Measurements from ENCODE around the gene NEK7. TPM values are rescaled to one million over a fixed set of nuclear protein-coding genes. Genes with fewer than 3 reads are reported as not detected.

The NEK7 gene
- total RNA-seq, 4 donors from 2014 or later, result 45.7 to 75.7 (median 53.5) TPM

DNA sequence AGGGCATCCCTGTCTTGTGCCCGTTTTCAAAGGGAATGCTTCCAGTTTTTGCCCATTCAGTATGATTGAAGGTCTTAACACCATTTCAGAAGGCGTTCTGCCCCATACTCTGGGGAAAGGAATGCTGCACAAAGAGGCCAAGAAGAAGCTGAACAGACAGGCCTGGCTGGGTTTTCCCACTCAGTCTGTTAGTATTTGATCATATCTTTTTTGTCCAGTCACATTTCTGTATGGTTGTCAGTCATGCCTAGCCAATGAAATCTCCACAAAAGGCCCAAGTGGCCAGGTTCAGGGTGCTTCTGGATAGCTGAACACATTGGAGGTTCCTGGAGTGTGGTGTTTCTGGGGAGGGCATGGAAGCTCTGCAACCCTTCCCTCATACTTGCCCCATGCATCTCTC lies 72.1 kb downstream of the NEK7 start:
- H3K27ac ChIP-seq, result no peak overlapping the region
- H3K36me3 ChIP-seq, result no peaks in the 10 kb centered on the region

DNA sequence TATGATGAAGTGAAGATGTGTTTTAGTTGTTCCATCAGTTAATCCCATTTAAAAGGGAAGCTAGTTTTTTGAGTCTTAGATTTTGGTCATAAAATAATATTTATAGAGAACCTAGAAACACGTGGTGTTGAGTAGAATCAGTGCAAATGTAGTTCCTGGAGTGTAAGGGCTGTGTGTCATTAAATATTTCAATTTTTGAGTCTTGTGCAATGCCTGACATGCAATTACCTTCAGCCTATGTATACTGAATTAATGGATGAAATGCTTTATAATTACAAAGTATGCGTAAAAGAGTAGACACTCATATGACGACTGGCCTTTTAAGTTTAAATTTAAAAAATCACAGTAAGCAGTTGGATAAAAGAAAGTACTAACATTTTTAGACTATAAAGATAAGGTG lies 75.0 kb downstream of the NEK7 start:
- peaks cover 7% of the 10 kb centered on the region for H3K36me3 ChIP-seq
- H3K4me1 ChIP-seq, result peaks cover 15% of the 10 kb centered on the region
- H3K27ac ChIP-seq, result no peak overlapping the region
- no peaks in the 10 kb centered on the region for H3K27me3 ChIP-seq
- no peak overlapping the region for H3K4me3 ChIP-seq
- TF ChIP-seq, protein P1, sequence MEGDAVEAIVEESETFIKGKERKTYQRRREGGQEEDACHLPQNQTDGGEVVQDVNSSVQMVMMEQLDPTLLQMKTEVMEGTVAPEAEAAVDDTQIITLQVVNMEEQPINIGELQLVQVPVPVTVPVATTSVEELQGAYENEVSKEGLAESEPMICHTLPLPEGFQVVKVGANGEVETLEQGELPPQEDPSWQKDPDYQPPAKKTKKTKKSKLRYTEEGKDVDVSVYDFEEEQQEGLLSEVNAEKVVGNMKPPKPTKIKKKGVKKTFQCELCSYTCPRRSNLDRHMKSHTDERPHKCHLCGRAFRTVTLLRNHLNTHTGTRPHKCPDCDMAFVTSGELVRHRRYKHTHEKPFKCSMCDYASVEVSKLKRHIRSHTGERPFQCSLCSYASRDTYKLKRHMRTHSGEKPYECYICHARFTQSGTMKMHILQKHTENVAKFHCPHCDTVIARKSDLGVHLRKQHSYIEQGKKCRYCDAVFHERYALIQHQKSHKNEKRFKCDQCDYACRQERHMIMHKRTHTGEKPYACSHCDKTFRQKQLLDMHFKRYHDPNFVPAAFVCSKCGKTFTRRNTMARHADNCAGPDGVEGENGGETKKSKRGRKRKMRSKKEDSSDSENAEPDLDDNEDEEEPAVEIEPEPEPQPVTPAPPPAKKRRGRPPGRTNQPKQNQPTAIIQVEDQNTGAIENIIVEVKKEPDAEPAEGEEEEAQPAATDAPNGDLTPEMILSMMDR (IDR thresholded peaks at IDR 0.05), result no peak
- TF ChIP-seq POLR2AphosphoS5 (IDR thresholded peaks at IDR 0.05) (no peak), POLR2A (IDR thresholded peaks at IDR 0.05) (no peak), EP300 (IDR thresholded peaks at IDR 0.05) (no peak)
- H3K9me3 ChIP-seq, result no peaks in the 10 kb centered on the region
- WGBS, result 79% methylated on average over 3 of the region's 3 CpGs
- DNase-seq (ENCODE audit: low spot score in 2 of 2), result no peak

More for the DNA sequence above, 72.1 kb downstream of the NEK7 start:
- Histone ChIP-seq H3K4me3 (no peak overlapping the region), H3K4me1 (peaks cover 10% of the 10 kb centered on the region), H3K9me3 (no peaks in the 10 kb centered on the region), H3K27me3 (no peaks in the 10 kb centered on the region)
- TF ChIP-seq, protein P1 (IDR thresholded peaks at IDR 0.05), result no peak
- TF ChIP-seq POLR2AphosphoS5 (IDR thresholded peaks at IDR 0.05) (no peak), POLR2A (IDR thresholded peaks at IDR 0.05) (no peak), EP300 (IDR thresholded peaks at IDR 0.05) (no peak)
- 79% methylated on average over 2 of the region's 2 CpGs for WGBS
- DNase-seq (ENCODE audit: low spot score in 2 of 2), result no peak

DNA sequence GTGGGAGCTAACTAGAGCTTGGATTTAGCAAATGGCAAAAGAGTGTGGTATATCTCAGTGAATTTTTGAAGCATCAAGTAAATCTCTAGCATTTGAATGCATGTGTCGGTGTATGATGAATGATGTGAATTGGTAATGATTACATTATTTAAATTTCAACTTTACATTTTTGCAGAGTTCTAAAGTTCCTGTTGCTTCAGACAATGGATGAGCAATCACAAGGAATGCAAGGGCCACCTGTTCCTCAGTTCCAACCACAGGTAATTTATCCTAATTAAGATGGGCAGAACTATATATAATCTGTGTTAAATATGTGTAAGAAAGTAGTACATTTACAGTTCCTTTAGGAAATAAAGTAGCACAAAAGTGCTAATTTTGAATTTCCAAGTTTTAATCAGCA lies 75.6 kb downstream of the NEK7 start:
- 84% methylated on average over 1 of the region's 1 CpG for WGBS
- no peak overlapping the region for H3K4me3 ChIP-seq
- no peak overlapping the region for H3K27ac ChIP-seq
- no peaks in the 10 kb centered on the region for H3K9me3 ChIP-seq
- H3K27me3 ChIP-seq, result no peaks in the 10 kb centered on the region
- TF ChIP-seq, protein P1 (IDR thresholded peaks at IDR 0.05), result no peak
- no peak for TF ChIP-seq EP300 (IDR thresholded peaks at IDR 0.05)
- TF ChIP-seq POLR2A (IDR thresholded peaks at IDR 0.05), result no peak
- no peak for TF ChIP-seq POLR2AphosphoS5 (IDR thresholded peaks at IDR 0.05)
- peaks cover 15% of the 10 kb centered on the region for H3K4me1 ChIP-seq
- DNase-seq (ENCODE audit: low spot score in 2 of 2), result no peak
- H3K36me3 ChIP-seq, result peaks cover 9% of the 10 kb centered on the region

DNA sequence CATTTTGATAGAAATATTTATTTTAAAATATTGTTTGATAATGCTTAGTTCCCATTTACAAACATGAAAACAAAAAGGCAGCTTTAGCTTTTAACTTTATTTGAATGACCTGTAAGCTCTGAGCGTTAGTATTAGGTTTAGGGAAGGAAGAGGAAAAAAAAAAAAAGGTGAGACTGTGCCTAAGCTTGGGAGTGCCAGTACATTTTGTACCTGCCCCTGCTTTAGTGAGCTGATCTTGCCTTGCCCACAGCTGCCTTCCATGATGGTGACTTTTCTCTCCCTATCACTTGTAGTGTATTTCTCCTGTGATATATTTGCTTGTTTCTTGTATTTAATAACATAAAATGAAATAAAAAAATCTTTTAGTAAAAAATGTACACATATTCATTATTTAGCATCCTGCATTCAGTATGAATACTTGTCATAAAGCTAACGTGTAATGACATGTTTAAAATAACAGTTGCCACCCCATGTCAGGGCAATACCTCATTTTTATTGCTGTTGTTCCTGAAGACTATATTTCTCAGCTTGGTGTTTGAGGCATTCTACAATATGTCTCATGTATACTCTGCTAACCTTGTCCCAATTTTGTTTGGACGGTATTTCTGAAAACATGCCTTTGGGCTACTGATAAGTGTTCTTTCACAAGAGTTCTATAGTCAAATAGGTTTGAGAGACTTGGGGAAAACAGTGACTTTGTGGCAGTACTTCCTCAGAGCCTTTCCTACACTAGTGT lies 76.3 kb downstream of the NEK7 start:
- no peak for TF ChIP-seq EP300 (IDR thresholded peaks at IDR 0.05)
- TF ChIP-seq POLR2AphosphoS5 (IDR thresholded peaks at IDR 0.05), result no peak
- TF ChIP-seq, protein P1 (IDR thresholded peaks at IDR 0.05), result no peak
- TF ChIP-seq POLR2A (IDR thresholded peaks at IDR 0.05), result no peak
- H3K27me3 ChIP-seq, result no peaks in the 10 kb centered on the region
- no peak overlapping the region for H3K4me3 ChIP-seq
- peaks cover 15% of the 10 kb centered on the region for H3K4me1 ChIP-seq
- no peaks in the 10 kb centered on the region for H3K9me3 ChIP-seq
- 57% methylated on average over 3 of the region's 3 CpGs for WGBS
- peaks cover 9% of the 10 kb centered on the region for H3K36me3 ChIP-seq
- no peak overlapping the region for H3K27ac ChIP-seq
- DNase-seq (ENCODE audit: low spot score in 2 of 2), result no peak

DNA sequence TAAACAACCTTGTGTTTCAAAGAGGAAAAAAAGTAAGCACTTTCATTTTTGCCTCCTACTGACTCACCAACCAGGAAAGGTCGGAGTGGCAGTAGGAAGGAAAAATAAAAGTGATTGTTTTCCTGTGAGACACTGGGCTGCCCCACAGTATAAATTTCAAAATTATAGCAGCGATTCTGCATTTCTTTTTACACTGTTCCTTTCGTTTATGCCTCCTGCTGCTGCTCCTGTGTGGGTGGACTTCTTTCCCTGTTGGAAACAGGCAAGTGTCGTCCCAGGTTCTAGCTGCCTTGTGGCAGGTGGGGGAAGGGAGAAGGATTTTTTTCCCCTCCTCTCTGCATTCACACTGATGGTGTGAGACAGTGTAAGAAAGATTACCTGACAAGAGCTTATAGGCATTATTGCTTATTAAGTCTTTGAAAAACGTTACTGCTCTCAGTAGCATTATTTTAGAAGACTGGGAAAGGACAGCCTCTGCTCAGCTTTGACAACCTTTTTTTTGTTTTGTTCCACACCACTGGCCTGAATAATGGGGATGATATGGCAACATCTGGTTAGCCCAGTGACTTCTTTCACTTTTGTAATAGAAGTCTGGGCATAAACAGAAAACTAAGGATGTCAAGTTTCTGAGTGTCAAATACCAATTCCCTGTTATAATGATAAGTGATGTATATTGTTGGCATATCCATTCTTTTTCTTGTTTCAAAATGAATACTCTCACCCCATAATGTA lies 77.9 kb downstream of the NEK7 start:
- peaks cover 15% of the 10 kb centered on the region for H3K4me1 ChIP-seq
- WGBS, result 40% methylated on average over 5 of the region's 5 CpGs
- TF ChIP-seq POLR2A (IDR thresholded peaks at IDR 0.05), result no peak
- H3K4me3 ChIP-seq, result no peak overlapping the region
- DNase-seq (ENCODE audit: low spot score in 2 of 2), result no peak
- no peaks in the 10 kb centered on the region for H3K27me3 ChIP-seq
- H3K36me3 ChIP-seq, result peaks cover 12% of the 10 kb centered on the region
- H3K9me3 ChIP-seq, result no peaks in the 10 kb centered on the region
- H3K27ac ChIP-seq, result no peak overlapping the region

Data from suprapubic skin (tissue), 4 donors.